T-helper 2 cell treated with Interferon-gamma antibody and Interleukin-4, amounts not matched to agents 5 μg/mL and 100 μg/mL, for 36 hours (primary cell): ENCODE results near the gene CCDC191.

ENCODE experiments used
- DNase-seq: peaks from one replicate; pipeline ENCODE4 v3.0.0; 2021; ENCODE audit warnings: low spot score
- H3K27ac Mint-ChIP-seq: one replicate; pipeline ENCODE4 v1.8.0; 2021; ENCODE audit warnings: mild to moderate bottlenecking, mixed read lengths
- H3K27me3 Mint-ChIP-seq: one replicate; pipeline ENCODE4 v1.8.0; 2021; ENCODE audit warnings: low read depth, mixed read lengths
- H3K36me3 Mint-ChIP-seq: one replicate; pipeline ENCODE4 v1.8.0; 2021; ENCODE audit warnings: low read depth, mixed read lengths
- H3K4me1 Mint-ChIP-seq: one replicate; pipeline ENCODE4 v1.8.0; 2021; ENCODE audit warnings: low read depth, mixed read lengths
- H3K4me3 Mint-ChIP-seq: one replicate; pipeline ENCODE4 v1.8.0; 2022; ENCODE audit warnings: mild to moderate bottlenecking, moderate library complexity, mixed read lengths
- H3K9me3 Mint-ChIP-seq: one replicate; pipeline ENCODE4 v1.8.0; 2021; ENCODE audit warnings: mixed read lengths

Gene CCDC191

DNA sequence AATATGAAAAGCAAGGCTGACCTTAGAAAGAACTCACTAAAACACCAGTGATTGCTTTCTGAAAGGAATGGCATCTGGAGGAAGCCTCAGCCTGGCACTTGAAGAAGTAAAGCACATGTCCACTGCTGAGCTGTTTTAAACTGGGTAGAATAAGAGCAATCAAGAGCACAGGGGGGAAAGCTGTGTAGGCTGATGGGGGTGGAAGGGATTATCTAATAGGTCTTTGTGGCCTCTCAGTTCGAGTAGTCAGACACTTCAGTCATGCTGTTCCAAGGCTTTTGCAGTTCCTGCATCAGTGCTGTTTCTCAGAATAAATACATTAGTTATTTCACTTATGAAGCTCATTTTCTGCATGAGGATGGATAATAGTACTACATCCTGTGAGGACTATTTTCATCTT lies 22.6 kb downstream of the CCDC191 start:
- H3K27me3 Mint-ChIP-seq: no peaks in the 10 kb centered on the region
- no peaks in the 10 kb centered on the region for H3K9me3 Mint-ChIP-seq
- H3K36me3 Mint-ChIP-seq: no peaks in the 10 kb centered on the region
- peaks cover 2% of the 10 kb centered on the region for H3K4me1 Mint-ChIP-seq
- DNase-seq: no peak
- no peak overlapping the region for H3K4me3 Mint-ChIP-seq
- no peak overlapping the region for H3K27ac Mint-ChIP-seq

GRCh38 chr3:114026331-114026730 lies 30.0 kb downstream of the CCDC191 start:
- Mint-ChIP-seq H3K27me3 (no peaks in the 10 kb centered on the region), H3K9me3 (no peaks in the 10 kb centered on the region), H3K36me3 (no peaks in the 10 kb centered on the region), H3K4me1 (no peaks in the 10 kb centered on the region), H3K4me3 (no peak overlapping the region), H3K27ac (no peak overlapping the region)
- DNase-seq: no peak

GRCh38 chr3:114025451-114025850 lies 30.9 kb downstream of the CCDC191 start:
- DNase-seq: no peak
- no peak overlapping the region for H3K27ac Mint-ChIP-seq
- H3K27me3 Mint-ChIP-seq: no peaks in the 10 kb centered on the region
- H3K4me3 Mint-ChIP-seq: no peak overlapping the region
- no peaks in the 10 kb centered on the region for H3K9me3 Mint-ChIP-seq
- H3K36me3 Mint-ChIP-seq: no peaks in the 10 kb centered on the region
- no peaks in the 10 kb centered on the region for H3K4me1 Mint-ChIP-seq

DNA sequence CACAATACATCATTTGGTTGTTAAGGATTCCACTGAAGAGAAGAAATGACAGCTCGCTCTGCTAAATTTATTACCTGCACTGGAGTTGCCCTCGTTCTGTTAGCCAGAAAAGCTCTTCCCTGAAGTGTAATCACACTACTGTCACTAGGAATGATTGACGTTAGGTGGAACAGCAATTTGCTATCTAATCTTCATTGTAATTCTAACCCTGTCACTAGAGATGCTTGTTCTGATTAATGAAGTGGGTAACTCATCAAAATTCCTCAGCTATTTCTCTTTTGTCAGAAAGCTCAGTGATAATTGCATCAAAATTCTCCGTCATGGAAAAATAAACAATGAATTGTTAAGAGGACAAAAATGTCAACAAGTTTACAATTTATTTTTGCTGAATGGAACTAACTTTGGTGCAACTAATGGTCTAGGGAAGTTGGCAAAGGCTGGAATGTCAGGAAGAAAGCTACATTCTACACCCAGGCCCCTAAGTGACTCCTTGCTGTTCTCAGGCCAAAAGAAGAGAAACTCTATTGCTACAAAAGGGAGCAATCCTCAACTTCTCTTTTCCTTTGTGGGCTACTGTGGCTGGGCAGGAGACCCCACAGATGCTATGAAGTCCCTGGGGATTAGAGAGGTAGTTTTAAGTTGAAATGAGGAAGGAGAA lies 34.1 kb downstream of the CCDC191 start:
- DNase-seq: no peak
- H3K27me3 Mint-ChIP-seq: no peaks in the 10 kb centered on the region
- H3K4me1 Mint-ChIP-seq: no peaks in the 10 kb centered on the region
- no peak overlapping the region for H3K4me3 Mint-ChIP-seq
- no peaks in the 10 kb centered on the region for H3K9me3 Mint-ChIP-seq
- no peaks in the 10 kb centered on the region for H3K36me3 Mint-ChIP-seq
- H3K27ac Mint-ChIP-seq: no peak overlapping the region

- no peak overlapping the region for H3K27ac Mint-ChIP-seq
- no peaks in the 10 kb centered on the region for H3K9me3 Mint-ChIP-seq
Measured at GRCh38 chr3:114020907-114021306, 35.4 kb downstream of the CCDC191 start.

DNA sequence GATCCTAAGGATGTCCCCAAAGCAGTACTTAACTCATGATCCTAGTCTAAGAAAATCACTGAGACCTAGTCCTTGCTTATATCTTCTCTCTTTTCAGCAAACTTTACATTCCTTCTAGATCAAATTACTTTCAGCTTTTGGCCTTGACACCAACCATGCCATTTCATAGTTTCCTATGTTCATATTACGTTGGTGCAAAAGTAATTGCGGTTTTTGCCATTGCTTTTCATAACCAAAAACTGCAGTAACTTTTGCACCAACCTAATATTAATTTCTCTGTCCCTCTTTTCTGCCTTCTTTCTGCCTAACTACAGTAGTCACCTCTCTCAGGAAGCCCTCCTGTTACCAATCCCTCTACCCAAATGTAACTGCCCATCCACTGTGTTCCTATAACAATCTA lies 36.8 kb downstream of the CCDC191 start:
- no peaks in the 10 kb centered on the region for H3K9me3 Mint-ChIP-seq
- H3K27me3 Mint-ChIP-seq: no peaks in the 10 kb centered on the region
- no peaks in the 10 kb centered on the region for H3K36me3 Mint-ChIP-seq
- H3K4me3 Mint-ChIP-seq: no peak overlapping the region
- H3K27ac Mint-ChIP-seq: no peak overlapping the region
- DNase-seq: no peak
- H3K4me1 Mint-ChIP-seq: no peaks in the 10 kb centered on the region

More at GRCh38 chr3:114020907-114021306, 35.4 kb downstream of the CCDC191 start:
- no peak for DNase-seq
- Mint-ChIP-seq H3K27me3 (no peaks in the 10 kb centered on the region), H3K4me3 (no peak overlapping the region), H3K4me1 (no peaks in the 10 kb centered on the region), H3K36me3 (no peaks in the 10 kb centered on the region)

DNA sequence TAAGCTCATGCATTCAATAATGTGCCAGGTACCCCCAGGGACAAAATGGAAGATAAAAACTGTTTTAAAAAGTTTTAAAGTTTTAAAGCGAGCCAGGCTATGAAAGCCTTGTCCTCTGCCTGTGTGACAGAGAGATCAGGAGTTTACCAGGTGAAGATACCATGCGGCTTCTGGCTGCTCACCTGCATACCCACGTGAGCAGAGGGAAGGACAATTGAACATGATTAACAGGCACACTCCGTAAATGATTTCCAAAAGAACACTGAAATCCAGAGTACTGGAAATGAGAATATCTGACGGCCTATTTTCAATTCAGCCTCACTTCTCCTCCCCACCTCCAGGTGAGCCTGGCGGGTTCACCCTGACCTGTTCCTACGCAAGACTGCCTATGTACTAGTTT lies 42.1 kb downstream of the CCDC191 start:
- no peaks in the 10 kb centered on the region for H3K36me3 Mint-ChIP-seq
- no peaks in the 10 kb centered on the region for H3K27me3 Mint-ChIP-seq
- no peak overlapping the region for H3K27ac Mint-ChIP-seq
- no peaks in the 10 kb centered on the region for H3K9me3 Mint-ChIP-seq
- no peak overlapping the region for H3K4me3 Mint-ChIP-seq
- no peaks in the 10 kb centered on the region for H3K4me1 Mint-ChIP-seq
- DNase-seq: no peak

DNA sequence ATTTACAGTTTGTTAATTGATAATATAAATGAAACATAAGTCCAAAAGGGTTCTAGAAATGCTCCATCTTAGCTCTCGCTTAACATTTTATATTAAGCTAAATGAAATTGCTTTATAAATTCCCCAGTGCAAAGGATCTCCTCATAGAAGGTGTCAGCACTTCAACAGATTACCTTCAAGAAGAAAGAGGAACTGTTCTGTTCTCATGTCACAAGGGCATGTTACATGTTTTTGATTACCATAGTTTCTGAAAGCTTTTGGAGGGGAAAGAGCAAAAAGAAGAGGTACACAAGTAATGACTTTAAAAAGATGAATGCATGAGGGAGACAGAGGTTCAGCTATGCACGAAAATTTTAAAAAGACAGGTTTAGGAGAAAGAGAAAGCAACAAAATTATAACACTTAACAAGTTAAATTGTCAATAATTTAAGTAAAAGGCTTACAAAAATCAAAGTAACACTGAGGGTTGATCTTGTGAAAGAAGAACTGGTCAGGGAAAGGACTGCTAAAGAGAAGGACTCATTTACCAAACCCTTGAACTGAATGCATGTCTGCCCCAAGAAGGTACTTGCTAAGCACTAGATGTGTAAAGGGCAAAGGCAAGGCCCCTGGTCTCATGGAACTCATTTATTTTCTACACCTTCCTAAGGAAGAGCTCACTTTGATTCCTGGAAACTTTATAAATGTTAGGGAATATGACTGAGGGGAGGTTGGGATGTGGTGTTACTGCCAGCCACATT lies 45.1 kb downstream of the CCDC191 start:
- H3K4me3 Mint-ChIP-seq: no peak overlapping the region
- no peak for DNase-seq
- H3K36me3 Mint-ChIP-seq: no peaks in the 10 kb centered on the region
- H3K4me1 Mint-ChIP-seq: no peaks in the 10 kb centered on the region
- H3K27ac Mint-ChIP-seq: no peak overlapping the region
- no peaks in the 10 kb centered on the region for H3K27me3 Mint-ChIP-seq
- no peaks in the 10 kb centered on the region for H3K9me3 Mint-ChIP-seq

DNA sequence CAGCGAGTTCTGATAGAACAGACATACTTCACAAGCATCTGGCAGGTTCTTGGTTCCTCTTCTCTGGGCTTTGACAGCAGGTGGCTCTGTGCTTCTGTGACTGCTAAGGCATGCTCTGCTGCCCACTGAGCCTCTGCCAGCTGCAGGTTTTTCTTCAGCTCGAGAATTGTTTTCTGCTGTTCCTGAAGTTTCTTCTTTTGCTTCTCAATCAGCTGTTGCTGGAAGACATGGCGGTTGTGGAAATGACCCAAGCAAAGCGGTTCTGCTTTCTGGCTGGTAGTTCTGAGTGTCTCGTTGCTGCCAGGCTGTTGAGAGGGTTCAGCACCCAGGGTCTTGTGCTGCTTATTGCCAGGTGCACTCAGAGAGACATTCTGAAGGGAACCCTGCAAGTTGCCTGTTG lies 50.8 kb downstream of the CCDC191 start:
- H3K9me3 Mint-ChIP-seq: no peaks in the 10 kb centered on the region
- H3K4me3 Mint-ChIP-seq: no peak overlapping the region
- H3K27ac Mint-ChIP-seq: no peak overlapping the region
- no peaks in the 10 kb centered on the region for H3K36me3 Mint-ChIP-seq
- DNase-seq: no peak
- H3K27me3 Mint-ChIP-seq: no peaks in the 10 kb centered on the region
- no peaks in the 10 kb centered on the region for H3K4me1 Mint-ChIP-seq

DNA sequence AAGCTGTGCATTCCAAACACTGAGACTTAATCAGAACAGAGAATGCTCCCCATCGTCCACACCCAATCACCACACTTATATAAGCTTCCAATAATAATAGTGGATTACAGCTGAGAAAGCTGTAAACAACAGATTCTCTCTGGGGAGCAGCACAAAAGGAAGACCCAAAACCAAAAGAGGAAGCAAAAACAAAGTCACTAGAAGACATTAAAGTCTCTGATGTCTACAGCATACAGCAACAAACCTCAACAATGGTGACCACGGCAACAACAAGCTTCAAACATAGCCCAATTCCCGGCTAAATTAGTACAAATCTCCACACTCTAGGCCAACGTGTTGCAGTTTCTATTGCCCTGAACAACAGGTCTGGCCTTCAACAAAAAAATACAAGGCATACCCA lies 70.8 kb downstream of the CCDC191 start:
- Mint-ChIP-seq H3K36me3 (no peaks in the 10 kb centered on the region), H3K27ac (no peak overlapping the region), H3K4me1 (no peaks in the 10 kb centered on the region), H3K4me3 (no peak overlapping the region), H3K9me3 (no peaks in the 10 kb centered on the region), H3K27me3 (no peaks in the 10 kb centered on the region)
- no peak for DNase-seq

DNA sequence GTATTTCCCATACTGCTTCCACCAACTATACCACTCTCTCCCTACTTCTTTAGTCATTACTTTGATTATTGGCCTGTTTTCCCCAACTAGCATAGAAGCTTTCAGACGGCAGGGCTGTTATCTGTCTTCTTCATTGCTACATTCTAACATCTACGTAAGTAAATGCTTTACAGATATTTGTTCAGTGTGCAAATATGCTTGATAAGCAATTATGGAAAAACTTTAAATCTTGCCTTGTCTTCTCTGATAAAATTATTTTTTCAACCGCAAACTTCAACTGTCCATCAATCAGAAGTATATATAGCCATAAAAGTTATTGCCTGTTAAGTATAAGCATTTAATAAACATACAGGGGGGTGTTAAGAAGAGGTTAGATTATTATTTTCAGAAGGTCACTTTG lies 72.8 kb downstream of the CCDC191 start:
- H3K4me1 Mint-ChIP-seq: no peaks in the 10 kb centered on the region
- H3K4me3 Mint-ChIP-seq: no peak overlapping the region
- no peaks in the 10 kb centered on the region for H3K27me3 Mint-ChIP-seq

GRCh38 chr3:113981803-113982202 lies 74.5 kb downstream of the CCDC191 start:
- no peak for DNase-seq
- no peaks in the 10 kb centered on the region for H3K9me3 Mint-ChIP-seq
- H3K4me1 Mint-ChIP-seq: no peaks in the 10 kb centered on the region
- no peak overlapping the region for H3K27ac Mint-ChIP-seq
- no peaks in the 10 kb centered on the region for H3K36me3 Mint-ChIP-seq
- no peak overlapping the region for H3K4me3 Mint-ChIP-seq
- no peaks in the 10 kb centered on the region for H3K27me3 Mint-ChIP-seq

More for the DNA sequence above, 72.8 kb downstream of the CCDC191 start:
- no peaks in the 10 kb centered on the region for H3K36me3 Mint-ChIP-seq
- H3K9me3 Mint-ChIP-seq: no peaks in the 10 kb centered on the region
- DNase-seq: no peak
- no peak overlapping the region for H3K27ac Mint-ChIP-seq

DNA sequence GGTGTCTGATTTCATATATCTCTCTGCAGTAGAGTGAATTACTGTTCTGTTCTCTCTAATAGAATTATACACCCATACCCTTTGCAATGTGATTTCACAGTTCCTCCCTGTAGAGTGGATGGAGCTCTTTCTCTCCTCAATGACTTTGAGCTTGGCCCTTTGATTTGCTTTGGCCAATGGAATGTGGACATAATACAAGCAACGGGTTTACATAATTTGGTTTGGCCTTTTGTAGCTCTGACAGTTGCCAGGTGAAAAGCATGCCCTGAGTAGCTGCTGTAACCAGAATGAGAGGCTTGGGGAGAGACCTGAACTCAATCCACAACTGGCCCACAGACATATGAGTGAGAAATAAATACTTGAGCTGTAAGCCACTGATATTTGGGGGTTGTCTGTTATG lies 76.4 kb downstream of the CCDC191 start:
- no peak for DNase-seq
- H3K27me3 Mint-ChIP-seq: no peaks in the 10 kb centered on the region
- no peak overlapping the region for H3K4me3 Mint-ChIP-seq
- H3K9me3 Mint-ChIP-seq: peaks cover under 1% of the 10 kb centered on the region
- H3K4me1 Mint-ChIP-seq: no peaks in the 10 kb centered on the region
- H3K27ac Mint-ChIP-seq: no peak overlapping the region
- H3K36me3 Mint-ChIP-seq: no peaks in the 10 kb centered on the region

- Mint-ChIP-seq H3K9me3 (peaks cover 17% of the 10 kb centered on the region), H3K27ac (no peak overlapping the region), H3K4me1 (no peaks in the 10 kb centered on the region), H3K27me3 (no peaks in the 10 kb centered on the region), H3K4me3 (no peak overlapping the region), H3K36me3 (peaks cover 2% of the 10 kb centered on the region)
- DNase-seq: no peak
Measured at GRCh38 chr3:113977822-113978221, 78.5 kb downstream of the CCDC191 start.

DNA sequence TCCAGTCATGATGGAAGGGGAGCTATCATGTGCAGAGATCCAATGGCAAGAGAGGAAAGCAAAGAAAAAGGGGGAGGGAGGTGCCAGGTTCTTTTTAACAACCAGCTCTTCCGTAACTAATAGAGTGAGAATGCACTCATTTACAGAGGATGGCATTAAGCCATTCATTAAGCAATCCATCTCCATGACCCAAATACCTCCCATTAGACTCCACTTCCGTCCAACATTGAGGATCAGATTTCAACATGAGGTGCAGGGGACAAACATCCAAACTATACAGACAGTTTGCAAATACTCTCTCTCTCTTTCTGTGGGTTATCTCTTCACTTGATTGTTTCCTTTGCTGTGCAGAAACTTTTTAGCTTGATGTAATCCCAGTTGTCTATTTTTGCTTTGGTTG lies 87.3 kb downstream of the CCDC191 start:
- Mint-ChIP-seq H3K4me3 (no peak overlapping the region), H3K27me3 (peaks cover 6% of the 10 kb centered on the region), H3K4me1 (peaks cover 7% of the 10 kb centered on the region), H3K9me3 (peaks cover 17% of the 10 kb centered on the region), H3K36me3 (peaks cover 2% of the 10 kb centered on the region), H3K27ac (no peak overlapping the region)
- no peak for DNase-seq
